ENCODE results near the gene CHRNE. TPM values are rescaled to one million over a fixed set of nuclear protein-coding genes. Genes with fewer than 3 reads are reported as not detected.

The CHRNE gene
- total and polyA plus RNA-seq, 2 of the 13 experiments (the other 11 are each of a cell fraction or from before 2014, with no cell fraction given), result 0.53 to 0.59 TPM

- TF ChIP-seq, protein P1, sequence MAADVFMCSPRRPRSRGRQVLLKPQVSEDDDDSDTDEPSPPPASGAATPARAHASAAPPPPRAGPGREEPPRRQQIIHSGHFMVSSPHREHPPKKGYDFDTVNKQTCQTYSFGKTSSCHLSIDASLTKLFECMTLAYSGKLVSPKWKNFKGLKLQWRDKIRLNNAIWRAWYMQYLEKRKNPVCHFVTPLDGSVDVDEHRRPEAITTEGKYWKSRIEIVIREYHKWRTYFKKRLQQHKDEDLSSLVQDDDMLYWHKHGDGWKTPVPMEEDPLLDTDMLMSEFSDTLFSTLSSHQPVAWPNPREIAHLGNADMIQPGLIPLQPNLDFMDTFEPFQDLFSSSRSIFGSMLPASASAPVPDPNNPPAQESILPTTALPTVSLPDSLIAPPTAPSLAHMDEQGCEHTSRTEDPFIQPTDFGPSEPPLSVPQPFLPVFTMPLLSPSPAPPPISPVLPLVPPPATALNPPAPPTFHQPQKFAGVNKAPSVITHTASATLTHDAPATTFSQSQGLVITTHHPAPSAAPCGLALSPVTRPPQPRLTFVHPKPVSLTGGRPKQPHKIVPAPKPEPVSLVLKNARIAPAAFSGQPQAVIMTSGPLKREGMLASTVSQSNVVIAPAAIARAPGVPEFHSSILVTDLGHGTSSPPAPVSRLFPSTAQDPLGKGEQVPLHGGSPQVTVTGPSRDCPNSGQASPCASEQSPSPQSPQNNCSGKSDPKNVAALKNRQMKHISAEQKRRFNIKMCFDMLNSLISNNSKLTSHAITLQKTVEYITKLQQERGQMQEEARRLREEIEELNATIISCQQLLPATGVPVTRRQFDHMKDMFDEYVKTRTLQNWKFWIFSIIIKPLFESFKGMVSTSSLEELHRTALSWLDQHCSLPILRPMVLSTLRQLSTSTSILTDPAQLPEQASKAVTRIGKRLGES (CRISPR knock-in tag; IDR thresholded peaks at IDR 0.05; ENCODE audit: borderline replicate concordance), result no peak
- TF ChIP-seq CBX2 (IDR thresholded peaks at IDR 0.05; ENCODE audit: low read depth, low read length) (no peak), CBX2 (CRISPR knock-in tag; IDR thresholded peaks at IDR 0.05; ENCODE audit: low read depth) (no peak), HNF4A (CRISPR knock-in tag; IDR thresholded peaks at IDR 0.05) (peak; percentile 83), MIXL1 (CRISPR knock-in tag; IDR thresholded peaks at IDR 0.05) (peak; percentile 63), ZNF775 (CRISPR knock-in tag; IDR thresholded peaks at IDR 0.05; ENCODE audit: borderline replicate concordance) (no peak), ZC3H4 (CRISPR knock-in tag; IDR thresholded peaks at IDR 0.05; ENCODE audit: borderline replicate concordance) (no peak), STAT5B (CRISPR knock-in tag; IDR thresholded peaks at IDR 0.05) (no peak), ZSCAN31 (CRISPR knock-in tag; IDR thresholded peaks at IDR 0.05; ENCODE audit: low read depth) (no peak; the same call in 1 of the 2 replicates), GZF1 (CRISPR knock-in tag; IDR thresholded peaks at IDR 0.05) (no peak), TAF15 (IDR thresholded peaks at IDR 0.05; ENCODE audit: low read depth, low read length, poor library complexity, severe bottlenecking) (no peak), ZNF556 (CRISPR knock-in tag; IDR thresholded peaks at IDR 0.05; ENCODE audit: borderline replicate concordance) (peak; percentile 78; the same call in 1 of the 2 replicates), IKZF5 (CRISPR knock-in tag; IDR thresholded peaks at IDR 0.05) (peak; percentile 58; the same call in 1 of the 2 replicates), SMARCC2 (IDR thresholded peaks at IDR 0.05) (no peak), JUND (CRISPR knock-in tag; IDR thresholded peaks at IDR 0.05) (0 out of 2 replicates have a peak, but pooled peaks have one; percentile 1), ZNF713 (CRISPR knock-in tag; IDR thresholded peaks at IDR 0.05) (no peak), SMAD3 (CRISPR knock-in tag; IDR thresholded peaks at IDR 0.05) (peak; percentile 49; the same call in 1 of the 2 replicates), ZFP36 (IDR thresholded peaks at IDR 0.05; ENCODE audit: borderline replicate concordance, low read depth, low read length, partially characterized antibody) (no peak), FOSL1 (CRISPR knock-in tag; IDR thresholded peaks at IDR 0.05; ENCODE audit: borderline replicate concordance) (no peak), ZNF138 (CRISPR knock-in tag; IDR thresholded peaks at IDR 0.05; ENCODE audit: low read depth) (no peak), ZNF317 (CRISPR knock-in tag; IDR thresholded peaks at IDR 0.05) (no peak), ZNF747 (CRISPR knock-in tag; IDR thresholded peaks at IDR 0.05; ENCODE audit: borderline replicate concordance) (0 out of 2 replicates have a peak, but pooled peaks have one; percentile 11), NR3C1 (CRISPR knock-in tag; IDR thresholded peaks at IDR 0.05) (no peak), BRCA1 (CRISPR knock-in tag; IDR thresholded peaks at IDR 0.05) (no peak), MIER3 (CRISPR knock-in tag; IDR thresholded peaks at IDR 0.05; ENCODE audit: borderline replicate concordance) (no peak), ZNF33A (CRISPR knock-in tag; IDR thresholded peaks at IDR 0.05; ENCODE audit: borderline replicate concordance) (no peak), HDAC2 (CRISPR knock-in tag; IDR thresholded peaks at IDR 0.05) (peak; percentile 84)
- TF ChIP-seq, protein P2, sequence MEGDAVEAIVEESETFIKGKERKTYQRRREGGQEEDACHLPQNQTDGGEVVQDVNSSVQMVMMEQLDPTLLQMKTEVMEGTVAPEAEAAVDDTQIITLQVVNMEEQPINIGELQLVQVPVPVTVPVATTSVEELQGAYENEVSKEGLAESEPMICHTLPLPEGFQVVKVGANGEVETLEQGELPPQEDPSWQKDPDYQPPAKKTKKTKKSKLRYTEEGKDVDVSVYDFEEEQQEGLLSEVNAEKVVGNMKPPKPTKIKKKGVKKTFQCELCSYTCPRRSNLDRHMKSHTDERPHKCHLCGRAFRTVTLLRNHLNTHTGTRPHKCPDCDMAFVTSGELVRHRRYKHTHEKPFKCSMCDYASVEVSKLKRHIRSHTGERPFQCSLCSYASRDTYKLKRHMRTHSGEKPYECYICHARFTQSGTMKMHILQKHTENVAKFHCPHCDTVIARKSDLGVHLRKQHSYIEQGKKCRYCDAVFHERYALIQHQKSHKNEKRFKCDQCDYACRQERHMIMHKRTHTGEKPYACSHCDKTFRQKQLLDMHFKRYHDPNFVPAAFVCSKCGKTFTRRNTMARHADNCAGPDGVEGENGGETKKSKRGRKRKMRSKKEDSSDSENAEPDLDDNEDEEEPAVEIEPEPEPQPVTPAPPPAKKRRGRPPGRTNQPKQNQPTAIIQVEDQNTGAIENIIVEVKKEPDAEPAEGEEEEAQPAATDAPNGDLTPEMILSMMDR (CRISPR knock-in tag; IDR thresholded peaks at IDR 0.05), result peak; percentile 16; the same call in 1 of the 2 replicates
These were observed 5.4 kb upstream of the CHRNE start (continued) for GRCh38 chr17:4908301-4908700.
